ENCODE measurements around the gene BCL10. TPM values are rescaled to one million over a fixed set of nuclear protein-coding genes. Genes with fewer than 3 reads are reported as not detected.

BCL10 gene
- total RNA-seq, 1 donor from 2014 or later: 7.8 TPM

DNA sequence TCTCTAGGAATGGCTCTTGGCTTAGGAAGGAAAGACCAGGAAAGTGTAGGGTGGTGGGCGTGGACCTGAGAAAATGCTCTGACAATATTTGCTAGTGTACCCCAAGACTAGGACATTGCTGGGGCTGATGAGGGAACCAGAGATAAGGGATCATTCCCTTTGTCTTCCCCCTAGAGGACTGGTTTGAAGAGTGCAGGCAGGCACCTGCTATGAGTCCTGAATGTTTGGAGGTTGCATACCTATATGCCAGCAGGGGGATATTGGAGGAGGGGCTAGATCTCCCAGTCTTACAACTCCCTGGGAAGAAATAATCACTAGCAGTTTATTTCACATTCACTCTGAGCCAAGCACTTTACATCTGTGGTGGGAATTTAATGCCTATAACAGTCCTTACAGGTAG is 6.0 kb upstream of the BCL10 start:
- Histone ChIP-seq H3K36me3 (no peaks in the 10 kb centered on the region), H3K27me3 (ENCODE audit: low read depth) (no peaks in the 10 kb centered on the region)
- TF ChIP-seq, protein P1, sequence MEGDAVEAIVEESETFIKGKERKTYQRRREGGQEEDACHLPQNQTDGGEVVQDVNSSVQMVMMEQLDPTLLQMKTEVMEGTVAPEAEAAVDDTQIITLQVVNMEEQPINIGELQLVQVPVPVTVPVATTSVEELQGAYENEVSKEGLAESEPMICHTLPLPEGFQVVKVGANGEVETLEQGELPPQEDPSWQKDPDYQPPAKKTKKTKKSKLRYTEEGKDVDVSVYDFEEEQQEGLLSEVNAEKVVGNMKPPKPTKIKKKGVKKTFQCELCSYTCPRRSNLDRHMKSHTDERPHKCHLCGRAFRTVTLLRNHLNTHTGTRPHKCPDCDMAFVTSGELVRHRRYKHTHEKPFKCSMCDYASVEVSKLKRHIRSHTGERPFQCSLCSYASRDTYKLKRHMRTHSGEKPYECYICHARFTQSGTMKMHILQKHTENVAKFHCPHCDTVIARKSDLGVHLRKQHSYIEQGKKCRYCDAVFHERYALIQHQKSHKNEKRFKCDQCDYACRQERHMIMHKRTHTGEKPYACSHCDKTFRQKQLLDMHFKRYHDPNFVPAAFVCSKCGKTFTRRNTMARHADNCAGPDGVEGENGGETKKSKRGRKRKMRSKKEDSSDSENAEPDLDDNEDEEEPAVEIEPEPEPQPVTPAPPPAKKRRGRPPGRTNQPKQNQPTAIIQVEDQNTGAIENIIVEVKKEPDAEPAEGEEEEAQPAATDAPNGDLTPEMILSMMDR (IDR thresholded peaks at IDR 0.05; ENCODE audit: borderline replicate concordance): no peak

DNA sequence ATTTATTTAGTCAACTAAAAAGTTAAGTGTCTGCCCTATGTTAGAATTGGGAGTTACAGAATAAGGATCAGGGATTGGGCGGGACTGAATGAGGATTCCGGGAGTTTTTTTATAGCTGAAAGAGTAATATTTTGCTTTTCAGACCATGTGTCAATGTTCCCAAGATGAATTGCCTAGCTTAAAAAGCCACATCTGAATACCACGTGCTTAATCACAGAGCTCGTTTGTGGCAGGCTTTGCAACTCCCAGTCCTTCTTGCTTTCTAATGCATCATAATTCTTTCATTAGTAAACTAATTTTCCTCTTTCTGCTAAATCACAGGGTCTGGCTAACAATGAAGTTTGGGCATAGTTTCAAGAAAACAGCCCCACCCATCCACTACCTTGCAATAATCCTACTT is 4.2 kb upstream of the BCL10 start:
- intact Hi-C loops (cut with micrococcal nuclease): no loop called here
- H3K4me1 ChIP-seq: peaks cover 23% of the 10 kb centered on the region

More for the DNA sequence above, 6.0 kb upstream of the BCL10 start:
- no peaks in the 10 kb centered on the region for H3K9me3 ChIP-seq (replicated peaks)
- H3K4me1 ChIP-seq: peaks cover 11% of the 10 kb centered on the region
- H3K4me3 ChIP-seq: no peak overlapping the region
- no peak overlapping the region for H3K27ac ChIP-seq (replicated peaks)
- intact Hi-C loops (cut with micrococcal nuclease): no loop called here
- no peak for DNase-seq

DNA sequence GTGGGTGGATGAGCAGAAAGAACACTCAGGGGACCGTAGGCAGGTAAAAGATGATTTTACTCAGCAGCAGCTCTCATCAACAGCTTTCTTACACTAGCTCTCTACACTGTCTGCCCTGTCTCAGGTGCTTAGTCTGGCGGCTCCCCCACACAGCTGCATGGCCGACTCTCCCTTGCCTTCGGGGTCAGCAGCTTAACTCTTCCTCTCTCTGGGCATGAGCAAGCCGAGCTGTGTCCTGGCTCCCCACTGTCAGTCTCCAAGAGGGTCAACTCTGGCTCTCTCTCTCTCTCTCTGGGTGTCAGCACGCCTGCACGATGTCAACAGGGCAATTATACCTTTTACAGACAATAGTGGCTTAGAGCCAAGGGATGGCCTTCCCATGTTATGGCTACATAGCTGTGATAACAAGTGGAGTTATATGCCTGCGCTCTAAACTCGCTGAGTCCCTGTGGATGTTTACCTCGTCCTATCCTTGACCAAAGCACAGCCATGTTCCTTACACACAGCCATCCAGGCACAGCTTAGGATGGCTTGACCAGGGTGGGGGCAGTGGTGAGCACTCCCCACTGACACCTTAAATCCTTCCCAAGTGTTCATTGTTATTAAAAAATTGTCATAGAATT is 3.1 kb upstream of the BCL10 start:
- TF ChIP-seq, protein P1 (IDR thresholded peaks at IDR 0.05; ENCODE audit: borderline replicate concordance): no peak
- Histone ChIP-seq H3K36me3 (no peaks in the 10 kb centered on the region), H3K4me3 (no peak overlapping the region), H3K27ac (replicated peaks) (peak overlapping the region; percentile 42), H3K9me3 (replicated peaks) (no peaks in the 10 kb centered on the region), H3K4me1 (peaks cover 34% of the 10 kb centered on the region), H3K27me3 (ENCODE audit: low read depth) (no peaks in the 10 kb centered on the region)
- intact Hi-C loops (cut with micrococcal nuclease): no loop called here
- DNase-seq: no peak

More for the DNA sequence above, 4.2 kb upstream of the BCL10 start:
- Histone ChIP-seq H3K9me3 (replicated peaks) (no peaks in the 10 kb centered on the region), H3K4me3 (no peak overlapping the region), H3K27me3 (ENCODE audit: low read depth) (no peaks in the 10 kb centered on the region), H3K27ac (replicated peaks) (no peak overlapping the region), H3K36me3 (no peaks in the 10 kb centered on the region)
- no peak for DNase-seq
- TF ChIP-seq, protein P1 (IDR thresholded peaks at IDR 0.05; ENCODE audit: borderline replicate concordance): no peak

DNA sequence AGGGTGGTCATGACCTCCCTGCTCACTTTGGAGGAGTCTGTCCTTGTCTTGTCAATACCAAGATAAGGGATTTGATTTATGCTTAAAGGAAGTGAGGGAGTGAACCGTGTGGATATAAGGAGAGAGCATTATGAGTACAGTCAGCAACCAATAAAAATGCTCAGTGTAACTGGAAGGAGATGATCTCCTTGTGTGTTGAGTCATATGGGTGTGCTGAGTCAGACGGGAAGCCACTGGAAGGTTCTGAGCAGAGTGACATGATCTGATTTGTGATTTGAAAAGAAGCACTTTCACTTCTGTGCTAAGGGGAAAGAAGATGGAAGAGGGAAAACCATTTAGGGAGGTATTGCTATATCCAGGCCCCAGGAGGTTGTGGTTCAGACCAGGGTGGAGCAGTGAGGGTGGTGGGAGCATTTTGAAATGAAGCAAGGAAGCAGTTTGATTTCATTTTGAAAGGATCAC is 2.5 kb upstream of the BCL10 start:
- intact Hi-C loops (cut with micrococcal nuclease): no loop called here
- Histone ChIP-seq H3K27ac (replicated peaks) (peak overlapping the region; percentile 42), H3K4me3 (no peak overlapping the region), H3K4me1 (peaks cover 40% of the 10 kb centered on the region), H3K27me3 (ENCODE audit: low read depth) (no peaks in the 10 kb centered on the region), H3K9me3 (replicated peaks) (no peaks in the 10 kb centered on the region), H3K36me3 (peaks cover 5% of the 10 kb centered on the region)
- TF ChIP-seq, protein P1 (IDR thresholded peaks at IDR 0.05; ENCODE audit: borderline replicate concordance): no peak
- DNase-seq: no peak

DNA sequence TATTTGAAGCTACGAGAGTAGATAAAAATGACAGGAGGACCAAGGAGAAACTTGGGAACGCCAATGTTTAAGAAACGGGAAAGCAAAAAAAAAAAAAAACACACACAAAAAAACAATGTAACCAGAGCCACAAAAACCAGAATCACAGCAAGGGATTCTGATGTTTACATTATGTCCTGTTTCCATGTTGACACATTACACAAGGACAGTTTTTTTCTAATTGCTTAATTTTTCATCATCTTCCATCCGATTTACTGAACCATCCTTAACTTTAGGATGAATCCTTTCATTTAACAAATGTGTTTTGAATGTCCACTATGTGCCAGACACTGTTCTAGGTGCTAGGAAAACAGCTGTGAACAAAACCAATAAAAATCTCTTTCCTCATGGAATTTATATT is 1.4 kb upstream of the BCL10 start:
- DNase-seq: no peak
- Histone ChIP-seq H3K27ac (replicated peaks) (no peak overlapping the region), H3K9me3 (replicated peaks) (no peaks in the 10 kb centered on the region), H3K4me1 (peaks cover 45% of the 10 kb centered on the region), H3K27me3 (ENCODE audit: low read depth) (no peaks in the 10 kb centered on the region), H3K4me3 (no peak overlapping the region), H3K36me3 (peaks cover 10% of the 10 kb centered on the region)
- intact Hi-C loops (cut with micrococcal nuclease): no loop called here
- TF ChIP-seq, protein P1 (IDR thresholded peaks at IDR 0.05; ENCODE audit: borderline replicate concordance): no peak
